K562 (cell line): ENCODE measurements around the gene TARS2. TPM values are rescaled to one million over a fixed set of nuclear protein-coding genes. Genes with fewer than 3 reads are reported as not detected.
A peak's percentile ranks its signal among the peaks of the same experiment; 100 is the strongest.

Source experiments
- ADNP ChIP-seq: fragments of 200-800 bp; sonication (Bioruptor generic); IDR thresholded peaks from 2 replicates; pipeline ENCODE4 v1.6.1; 2016; ENCODE audit warnings: missing genetic modification characterization, missing compliant biosample characterization
- CBX1 ChIP-seq: sonication (generic); IDR thresholded peaks from 2 replicates; pipeline ENCODE4 v1.6.1; 2016; ENCODE audit warnings: antibody characterized with exemption, low read depth, mild to moderate bottlenecking
- FOXA1 ChIP-seq: fragments of 450-650 bp; IDR thresholded peaks from 2 replicates; pipeline ENCODE4 v1.6.1; 2016; ENCODE audit warnings: mild to moderate bottlenecking, borderline replicate concordance
- HDAC2 ChIP-seq: fragments of 450-650 bp; IDR thresholded peaks from 2 replicates; pipeline ENCODE4 v1.6.1; 2016; ENCODE audit warnings: mild to moderate bottlenecking
- PRPF4 ChIP-seq: fragments of 200-400 bp; formaldehyde crosslinking; IDR thresholded peaks from one replicate; pipeline ENCODE4 v1.6.1; 2017; ENCODE audit warnings: low read length, low read depth, mild to moderate bottlenecking; ENCODE audit not compliant: insufficient read depth, poor library complexity, severe bottlenecking
- RBM17 ChIP-seq: fragments of 200-400 bp; formaldehyde crosslinking; IDR thresholded peaks from 2 replicates; pipeline ENCODE4 v1.6.1; 2017; ENCODE audit warnings: low read depth, mild to moderate bottlenecking, low read length, borderline replicate concordance
- TOE1 ChIP-seq, 2 experiments: fragments of 450-650 bp in 1 of 2; sonication (generic) in 1 of 2; formaldehyde crosslinking in 1 of 2; IDR thresholded peaks; 2 replicates each; pipeline versions ENCODE4 v1.7.1 to v1.8.0; 2016 to 2022; ENCODE audit warnings: borderline replicate concordance in 2 of 2, mild to moderate bottlenecking in 2 of 2, antibody characterized with exemption in 1 of 2, inconsistent platforms in 1 of 2, low read depth in 1 of 2, missing genetic modification reagents in 1 of 2, moderate library complexity in 1 of 2
- ZC3H4 ChIP-seq: sonication (generic); formaldehyde crosslinking; IDR thresholded peaks from 2 replicates; pipeline ENCODE4 v1.9.0; 2021; ENCODE audit warnings: missing genetic modification reagents, borderline replicate concordance
- ZNF764 ChIP-seq: fragments of 250-450 bp; sonication (Bioruptor Pico); IDR thresholded peaks from 2 replicates; pipeline ENCODE4 v1.4.0; 2020; ENCODE audit warnings: low read depth, mild to moderate bottlenecking, moderate library complexity
- polyA plus RNA-seq, 8 experiments: library from polyadenylated mRNA; depleted of rRNA in 4 of 8; stranded (reverse) in 5 of 8; unstranded in 3 of 8; fragments of >200 nt; fragmentation: Nextera tagmentation in 2 of 8; fragmentation: Illumina TruSeq in 1 of 8; extraction: Ambion mirVana in 2 of 8; extraction: Trizol in 1 of 8; gene quantifications; 2 replicates each; pipeline versions ENCODE4 v1.2.1 to v1.2.3, GENCODE V29; 2011 to 2014; ENCODE audit warnings: inconsistent platforms in 1 of 8, missing spikeins in 1 of 8
- total RNA-seq, 7 experiments: library from RNA; depleted of rRNA in 6 of 7; stranded (reverse); fragments of >200 nt in 6 of 7; fragmentation: Illumina TruSeq in 2 of 7; extraction: Trizol in 2 of 7; gene quantifications; 2 replicates each; pipeline versions ENCODE4 v1.2.1 to v1.2.3, GENCODE V29; 2011 to 2021; ENCODE audit warnings: low replicate concordance in 1 of 7
- TF ChIP-seq, protein P1 (sequence below): sonication (generic); formaldehyde crosslinking; IDR thresholded peaks from 2 replicates; pipeline ENCODE4 v1.8.0; 2023; ENCODE audit warnings: missing genetic modification reagents, mild to moderate bottlenecking, borderline replicate concordance
- TF ChIP-seq, protein P2 (sequence below): fragments of 250-450 bp; sonication (Bioruptor Pico); IDR thresholded peaks from 2 replicates; pipeline ENCODE4 v1.8.0; 2022; ENCODE audit warnings: inconsistent platforms, mild to moderate bottlenecking, moderate library complexity, borderline replicate concordance
- TF ChIP-seq, protein P3 (sequence below): fragments of 450-650 bp; IDR thresholded peaks from 2 replicates; pipeline ENCODE4 v1.6.1; 2018; ENCODE audit not compliant: partially characterized antibody
- TF ChIP-seq, protein P4 (sequence below): fragments of 450-650 bp; IDR thresholded peaks from 2 replicates; pipeline ENCODE4 v1.6.1; 2016; ENCODE audit warnings: low read depth, mild to moderate bottlenecking, moderate library complexity

The TARS2 gene
- total and polyA plus RNA-seq, 9 of the 15 experiments (the other 6 are each of a cell fraction or from before 2014, with no cell fraction given) = 17.0 to 64.2 (median 39.4) TPM

DNA sequence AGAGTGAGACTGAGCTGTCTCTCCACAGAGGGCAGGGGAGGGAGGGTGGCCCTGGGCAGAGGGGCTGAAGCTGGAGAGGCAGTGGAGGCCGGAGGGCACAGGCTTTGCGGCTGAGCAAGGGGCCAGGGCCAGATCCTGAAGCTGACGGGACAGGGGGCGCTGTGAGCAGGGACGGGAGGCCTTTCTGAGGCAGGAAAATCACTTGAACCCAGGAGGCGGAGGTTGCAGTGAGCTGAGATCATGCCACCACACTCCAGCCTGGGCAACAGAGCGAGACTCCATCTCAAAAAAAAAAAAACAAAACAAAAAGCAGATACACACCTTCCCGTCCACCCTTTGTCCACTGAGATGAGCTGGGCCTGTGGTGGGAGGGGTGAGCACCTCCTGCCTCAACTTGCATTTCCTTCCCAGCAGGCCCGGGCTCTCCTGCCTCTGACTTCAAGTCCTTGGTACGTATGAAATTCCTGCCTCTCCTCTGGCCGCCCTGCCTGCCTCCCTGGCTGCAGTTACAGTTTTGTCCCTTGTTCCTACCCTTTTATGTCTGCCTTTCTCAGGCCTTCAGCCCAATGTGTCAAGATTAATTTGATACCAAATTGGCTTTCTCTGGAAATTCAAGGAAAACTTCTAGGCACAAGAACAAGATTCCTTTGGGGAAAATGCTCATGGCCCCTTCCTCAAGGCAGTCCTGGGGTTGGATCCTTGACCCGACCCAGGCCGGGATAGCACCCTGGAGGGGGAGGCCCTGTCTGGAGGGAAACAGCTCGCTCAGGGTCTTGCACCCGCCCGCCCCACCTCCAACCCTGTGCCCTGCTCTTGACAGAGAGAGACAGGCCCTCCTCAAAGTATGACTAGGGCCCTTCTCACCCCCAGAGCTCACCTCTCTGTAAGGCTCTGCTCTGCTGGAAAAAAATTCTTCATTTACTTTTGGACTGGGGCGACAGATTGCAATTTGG is 50.8 kb downstream of the TARS2 start (continued):
- TF ChIP-seq, protein P1, sequence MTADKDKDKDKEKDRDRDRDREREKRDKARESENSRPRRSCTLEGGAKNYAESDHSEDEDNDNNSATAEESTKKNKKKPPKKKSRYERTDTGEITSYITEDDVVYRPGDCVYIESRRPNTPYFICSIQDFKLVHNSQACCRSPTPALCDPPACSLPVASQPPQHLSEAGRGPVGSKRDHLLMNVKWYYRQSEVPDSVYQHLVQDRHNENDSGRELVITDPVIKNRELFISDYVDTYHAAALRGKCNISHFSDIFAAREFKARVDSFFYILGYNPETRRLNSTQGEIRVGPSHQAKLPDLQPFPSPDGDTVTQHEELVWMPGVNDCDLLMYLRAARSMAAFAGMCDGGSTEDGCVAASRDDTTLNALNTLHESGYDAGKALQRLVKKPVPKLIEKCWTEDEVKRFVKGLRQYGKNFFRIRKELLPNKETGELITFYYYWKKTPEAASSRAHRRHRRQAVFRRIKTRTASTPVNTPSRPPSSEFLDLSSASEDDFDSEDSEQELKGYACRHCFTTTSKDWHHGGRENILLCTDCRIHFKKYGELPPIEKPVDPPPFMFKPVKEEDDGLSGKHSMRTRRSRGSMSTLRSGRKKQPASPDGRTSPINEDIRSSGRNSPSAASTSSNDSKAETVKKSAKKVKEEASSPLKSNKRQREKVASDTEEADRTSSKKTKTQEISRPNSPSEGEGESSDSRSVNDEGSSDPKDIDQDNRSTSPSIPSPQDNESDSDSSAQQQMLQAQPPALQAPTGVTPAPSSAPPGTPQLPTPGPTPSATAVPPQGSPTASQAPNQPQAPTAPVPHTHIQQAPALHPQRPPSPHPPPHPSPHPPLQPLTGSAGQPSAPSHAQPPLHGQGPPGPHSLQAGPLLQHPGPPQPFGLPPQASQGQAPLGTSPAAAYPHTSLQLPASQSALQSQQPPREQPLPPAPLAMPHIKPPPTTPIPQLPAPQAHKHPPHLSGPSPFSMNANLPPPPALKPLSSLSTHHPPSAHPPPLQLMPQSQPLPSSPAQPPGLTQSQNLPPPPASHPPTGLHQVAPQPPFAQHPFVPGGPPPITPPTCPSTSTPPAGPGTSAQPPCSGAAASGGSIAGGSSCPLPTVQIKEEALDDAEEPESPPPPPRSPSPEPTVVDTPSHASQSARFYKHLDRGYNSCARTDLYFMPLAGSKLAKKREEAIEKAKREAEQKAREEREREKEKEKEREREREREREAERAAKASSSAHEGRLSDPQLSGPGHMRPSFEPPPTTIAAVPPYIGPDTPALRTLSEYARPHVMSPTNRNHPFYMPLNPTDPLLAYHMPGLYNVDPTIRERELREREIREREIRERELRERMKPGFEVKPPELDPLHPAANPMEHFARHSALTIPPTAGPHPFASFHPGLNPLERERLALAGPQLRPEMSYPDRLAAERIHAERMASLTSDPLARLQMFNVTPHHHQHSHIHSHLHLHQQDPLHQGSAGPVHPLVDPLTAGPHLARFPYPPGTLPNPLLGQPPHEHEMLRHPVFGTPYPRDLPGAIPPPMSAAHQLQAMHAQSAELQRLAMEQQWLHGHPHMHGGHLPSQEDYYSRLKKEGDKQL = no peak
- no peak for TF ChIP-seq CBX1
- no peak for TF ChIP-seq ADNP
- no peak for TF ChIP-seq ZNF764 (CRISPR knock-in tag)
- TF ChIP-seq TOE1 (IDR thresholded peaks at IDR 0.05; ENCODE audit: borderline replicate concordance) = no peak
- no peak for TF ChIP-seq TOE1 (CRISPR knock-in tag; IDR thresholded peaks at IDR 0.05; ENCODE audit: borderline replicate concordance, low read depth)
- TF ChIP-seq, protein P2, sequence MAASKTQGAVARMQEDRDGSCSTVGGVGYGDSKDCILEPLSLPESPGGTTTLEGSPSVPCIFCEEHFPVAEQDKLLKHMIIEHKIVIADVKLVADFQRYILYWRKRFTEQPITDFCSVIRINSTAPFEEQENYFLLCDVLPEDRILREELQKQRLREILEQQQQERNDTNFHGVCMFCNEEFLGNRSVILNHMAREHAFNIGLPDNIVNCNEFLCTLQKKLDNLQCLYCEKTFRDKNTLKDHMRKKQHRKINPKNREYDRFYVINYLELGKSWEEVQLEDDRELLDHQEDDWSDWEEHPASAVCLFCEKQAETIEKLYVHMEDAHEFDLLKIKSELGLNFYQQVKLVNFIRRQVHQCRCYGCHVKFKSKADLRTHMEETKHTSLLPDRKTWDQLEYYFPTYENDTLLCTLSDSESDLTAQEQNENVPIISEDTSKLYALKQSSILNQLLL (CRISPR knock-in tag) = no peak
- TF ChIP-seq FOXA1 = no peak
- TF ChIP-seq ZC3H4 = no peak
- 0 out of 2 replicates have a peak, but pooled peaks have one; percentile 31 for TF ChIP-seq HDAC2
- no peak for TF ChIP-seq PRPF4
- TF ChIP-seq, protein P3, sequence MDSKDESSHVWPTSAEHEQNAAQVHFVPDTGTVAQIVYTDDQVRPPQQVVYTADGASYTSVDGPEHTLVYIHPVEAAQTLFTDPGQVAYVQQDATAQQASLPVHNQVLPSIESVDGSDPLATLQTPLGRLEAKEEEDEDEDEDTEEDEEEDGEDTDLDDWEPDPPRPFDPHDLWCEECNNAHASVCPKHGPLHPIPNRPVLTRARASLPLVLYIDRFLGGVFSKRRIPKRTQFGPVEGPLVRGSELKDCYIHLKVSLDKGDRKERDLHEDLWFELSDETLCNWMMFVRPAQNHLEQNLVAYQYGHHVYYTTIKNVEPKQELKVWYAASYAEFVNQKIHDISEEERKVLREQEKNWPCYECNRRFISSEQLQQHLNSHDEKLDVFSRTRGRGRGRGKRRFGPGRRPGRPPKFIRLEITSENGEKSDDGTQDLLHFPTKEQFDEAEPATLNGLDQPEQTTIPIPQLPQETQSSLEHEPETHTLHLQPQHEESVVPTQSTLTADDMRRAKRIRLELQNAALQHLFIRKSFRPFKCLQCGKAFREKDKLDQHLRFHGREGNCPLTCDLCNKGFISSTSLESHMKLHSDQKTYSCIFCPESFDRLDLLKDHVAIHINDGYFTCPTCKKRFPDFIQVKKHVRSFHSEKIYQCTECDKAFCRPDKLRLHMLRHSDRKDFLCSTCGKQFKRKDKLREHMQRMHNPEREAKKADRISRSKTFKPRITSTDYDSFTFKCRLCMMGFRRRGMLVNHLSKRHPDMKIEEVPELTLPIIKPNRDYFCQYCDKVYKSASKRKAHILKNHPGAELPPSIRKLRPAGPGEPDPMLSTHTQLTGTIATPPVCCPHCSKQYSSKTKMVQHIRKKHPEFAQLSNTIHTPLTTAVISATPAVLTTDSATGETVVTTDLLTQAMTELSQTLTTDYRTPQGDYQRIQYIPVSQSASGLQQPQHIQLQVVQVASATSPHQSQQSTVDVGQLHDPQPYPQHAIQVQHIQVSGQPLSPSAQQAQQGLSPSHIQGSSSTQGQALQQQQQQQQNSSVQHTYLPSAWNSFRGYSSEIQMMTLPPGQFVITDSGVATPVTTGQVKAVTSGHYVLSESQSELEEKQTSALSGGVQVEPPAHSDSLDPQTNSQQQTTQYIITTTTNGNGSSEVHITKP = peak; percentile 41
- no peak for TF ChIP-seq RBM17
- TF ChIP-seq, protein P4, sequence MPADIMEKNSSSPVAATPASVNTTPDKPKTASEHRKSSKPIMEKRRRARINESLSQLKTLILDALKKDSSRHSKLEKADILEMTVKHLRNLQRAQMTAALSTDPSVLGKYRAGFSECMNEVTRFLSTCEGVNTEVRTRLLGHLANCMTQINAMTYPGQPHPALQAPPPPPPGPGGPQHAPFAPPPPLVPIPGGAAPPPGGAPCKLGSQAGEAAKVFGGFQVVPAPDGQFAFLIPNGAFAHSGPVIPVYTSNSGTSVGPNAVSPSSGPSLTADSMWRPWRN = no peak
